ENCODE data around the gene NFX1.

DNA sequence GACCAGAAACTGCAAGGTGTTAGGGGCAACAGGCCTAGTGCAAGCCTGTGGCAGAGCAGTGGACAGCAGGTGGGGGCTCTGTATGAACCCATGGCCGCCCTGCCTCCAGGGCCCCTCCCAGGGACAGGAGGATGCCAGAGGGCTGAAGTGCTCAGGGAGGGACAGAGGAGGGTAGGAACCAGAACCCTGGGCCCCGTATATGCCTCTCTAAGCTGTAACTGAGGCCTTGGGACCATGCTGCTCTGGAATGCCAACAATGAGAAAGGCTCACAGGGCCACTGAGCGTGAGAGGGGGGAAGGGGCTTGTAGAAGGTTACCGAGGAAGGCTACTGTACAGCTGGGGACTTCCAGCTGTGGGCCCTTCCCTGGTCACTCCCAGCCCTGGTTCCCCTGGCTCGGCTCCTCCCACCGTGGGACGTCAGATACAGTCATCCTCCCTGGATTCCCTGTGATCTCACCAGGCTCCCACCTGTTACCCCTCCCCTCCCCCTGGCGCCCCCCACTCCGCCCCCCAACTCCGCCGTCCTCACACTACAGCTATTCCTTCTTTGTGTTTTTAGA, 91.0 kb downstream of the NFX1 start:
- TF ChIP-seq, protein P1, sequence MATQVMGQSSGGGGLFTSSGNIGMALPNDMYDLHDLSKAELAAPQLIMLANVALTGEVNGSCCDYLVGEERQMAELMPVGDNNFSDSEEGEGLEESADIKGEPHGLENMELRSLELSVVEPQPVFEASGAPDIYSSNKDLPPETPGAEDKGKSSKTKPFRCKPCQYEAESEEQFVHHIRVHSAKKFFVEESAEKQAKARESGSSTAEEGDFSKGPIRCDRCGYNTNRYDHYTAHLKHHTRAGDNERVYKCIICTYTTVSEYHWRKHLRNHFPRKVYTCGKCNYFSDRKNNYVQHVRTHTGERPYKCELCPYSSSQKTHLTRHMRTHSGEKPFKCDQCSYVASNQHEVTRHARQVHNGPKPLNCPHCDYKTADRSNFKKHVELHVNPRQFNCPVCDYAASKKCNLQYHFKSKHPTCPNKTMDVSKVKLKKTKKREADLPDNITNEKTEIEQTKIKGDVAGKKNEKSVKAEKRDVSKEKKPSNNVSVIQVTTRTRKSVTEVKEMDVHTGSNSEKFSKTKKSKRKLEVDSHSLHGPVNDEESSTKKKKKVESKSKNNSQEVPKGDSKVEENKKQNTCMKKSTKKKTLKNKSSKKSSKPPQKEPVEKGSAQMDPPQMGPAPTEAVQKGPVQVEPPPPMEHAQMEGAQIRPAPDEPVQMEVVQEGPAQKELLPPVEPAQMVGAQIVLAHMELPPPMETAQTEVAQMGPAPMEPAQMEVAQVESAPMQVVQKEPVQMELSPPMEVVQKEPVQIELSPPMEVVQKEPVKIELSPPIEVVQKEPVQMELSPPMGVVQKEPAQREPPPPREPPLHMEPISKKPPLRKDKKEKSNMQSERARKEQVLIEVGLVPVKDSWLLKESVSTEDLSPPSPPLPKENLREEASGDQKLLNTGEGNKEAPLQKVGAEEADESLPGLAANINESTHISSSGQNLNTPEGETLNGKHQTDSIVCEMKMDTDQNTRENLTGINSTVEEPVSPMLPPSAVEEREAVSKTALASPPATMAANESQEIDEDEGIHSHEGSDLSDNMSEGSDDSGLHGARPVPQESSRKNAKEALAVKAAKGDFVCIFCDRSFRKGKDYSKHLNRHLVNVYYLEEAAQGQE (IDR thresholded peaks at IDR 0.05; ENCODE audit: insufficient read depth in 1 of 2, low read depth in 2 of 2, low read length in 2 of 2) = no peak
- TF ChIP-seq SIN3A (IDR thresholded peaks at IDR 0.05; ENCODE audit: borderline replicate concordance, insufficient read depth, low read length) (no peak), POLR2AphosphoS5 (IDR thresholded peaks at IDR 0.05; ENCODE audit: low read depth, low read length) (no peak), TAF1 (IDR thresholded peaks at IDR 0.05; ENCODE audit: borderline replicate concordance, insufficient read depth, low read length) (no peak)

Data from PFSK-1 (cell line).